BLaER1 (cell line): ENCODE results near the gene VGLL4.
"Not testable (repeated sequence)": the region's sequence is repeated elsewhere in the genome, so short reads cannot be mapped to it uniquely, and the experiment has no call there.

Experiments
- H3K27ac ChIP-seq: shearing (Covaris generic); formaldehyde crosslinking; 2 replicates; pipeline ENCODE4 v1.8.1; 2022
- H3K27me3 ChIP-seq: shearing (Covaris generic); formaldehyde crosslinking; 2 replicates; pipeline ENCODE4 v1.8.1; 2022
- H3K36me3 ChIP-seq: shearing (Covaris generic); formaldehyde crosslinking; 2 replicates; pipeline ENCODE4 v1.8.1; 2022
- H3K4me1 ChIP-seq: shearing (Covaris generic); formaldehyde crosslinking; 2 replicates; pipeline ENCODE4 v1.8.1; 2022
- H3K4me2 ChIP-seq: shearing (Covaris generic); formaldehyde crosslinking; 2 replicates; pipeline ENCODE4 v1.8.1; 2022
- H3K4me3 ChIP-seq: shearing (Covaris generic); formaldehyde crosslinking; 2 replicates; pipeline ENCODE4 v1.8.1; 2022
- H3K9ac ChIP-seq: shearing (Covaris generic); formaldehyde crosslinking; 2 replicates; pipeline ENCODE4 v1.8.1; 2022
- H3K9me3 ChIP-seq: shearing (Covaris generic); formaldehyde crosslinking; 2 replicates; pipeline ENCODE4 v1.8.1; 2022
- H4K20me1 ChIP-seq: shearing (Covaris generic); formaldehyde crosslinking; 2 replicates; pipeline ENCODE4 v1.8.1; 2022
- Cebpa-rat ChIP-seq: shearing (Covaris generic); IDR thresholded peaks from 2 replicates; pipeline ENCODE4 v1.8.1; 2022

VGLL4 gene

DNA sequence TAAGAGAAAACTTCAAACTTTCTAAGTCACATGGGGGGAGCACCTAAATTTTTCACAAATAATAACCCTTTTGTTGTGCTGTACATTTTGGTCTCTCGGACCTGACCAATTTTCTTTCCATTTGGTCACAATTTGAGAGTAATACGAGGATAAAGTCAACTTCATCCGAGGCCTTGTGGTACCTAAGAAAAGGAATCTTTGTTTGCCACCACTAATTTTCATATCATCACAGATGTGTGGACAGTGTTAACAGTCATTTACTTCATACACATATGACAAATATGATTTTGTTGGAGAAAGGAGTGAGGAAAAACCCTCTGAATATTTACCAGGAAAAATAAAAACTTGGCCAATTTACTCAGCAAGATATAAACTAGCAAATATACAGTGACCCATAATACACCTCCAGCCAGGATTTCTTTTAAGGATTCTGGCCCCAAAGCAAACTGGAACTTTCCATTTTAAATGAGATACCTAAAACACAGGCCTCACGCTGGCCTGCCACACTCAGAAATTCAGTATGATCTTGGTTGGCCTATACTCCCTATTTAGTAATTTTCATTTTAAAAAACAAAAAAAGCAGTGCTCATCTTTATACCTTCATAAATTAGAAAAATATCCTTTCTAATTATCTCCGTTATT is 40.7 kb downstream of the VGLL4 start:
- Histone ChIP-seq H3K9me3 (peaks cover 29% of the 10 kb centered on the region), H3K27ac (no peak overlapping the region), H3K4me2 (peak overlapping the region; percentile 34), H3K4me3 (no peak overlapping the region), H3K27me3 (no peaks in the 10 kb centered on the region), H3K9ac (no peak overlapping the region), H3K4me1 (peaks cover 32% of the 10 kb centered on the region), H3K36me3 (peaks cover 72% of the 10 kb centered on the region), H4K20me1 (peaks cover 94% of the 10 kb centered on the region)
- no peak for TF ChIP-seq Cebpa-rat

DNA sequence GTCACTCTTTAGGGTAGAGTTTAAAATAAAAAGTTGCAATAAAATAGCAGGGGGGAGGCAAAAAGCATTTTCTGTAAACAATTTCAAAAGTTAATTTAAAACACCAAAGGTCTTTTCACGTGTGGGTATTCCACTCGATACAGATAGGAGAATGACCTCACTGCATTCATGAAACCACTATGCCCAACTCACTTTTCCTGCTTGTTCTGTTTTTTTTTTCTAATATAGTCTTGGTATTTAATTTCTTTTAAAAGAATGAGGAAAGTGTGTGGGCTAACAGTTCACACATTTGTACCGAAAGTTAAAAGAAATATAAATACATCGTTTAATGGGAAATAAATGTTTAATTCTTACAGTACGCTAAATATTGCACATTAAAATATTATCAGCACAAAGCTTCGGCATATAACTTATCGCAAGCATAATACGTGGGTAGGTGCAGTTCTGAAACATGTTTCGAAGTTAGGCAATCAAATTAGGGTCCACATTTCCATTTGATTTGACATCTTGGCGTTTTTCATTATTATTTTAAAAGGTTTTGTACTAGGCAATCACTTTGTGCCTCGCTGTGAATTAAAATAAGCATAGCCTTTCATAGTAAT is 41.4 kb downstream of the VGLL4 start:
- H3K36me3 ChIP-seq, result peaks cover 78% of the 10 kb centered on the region

DNA sequence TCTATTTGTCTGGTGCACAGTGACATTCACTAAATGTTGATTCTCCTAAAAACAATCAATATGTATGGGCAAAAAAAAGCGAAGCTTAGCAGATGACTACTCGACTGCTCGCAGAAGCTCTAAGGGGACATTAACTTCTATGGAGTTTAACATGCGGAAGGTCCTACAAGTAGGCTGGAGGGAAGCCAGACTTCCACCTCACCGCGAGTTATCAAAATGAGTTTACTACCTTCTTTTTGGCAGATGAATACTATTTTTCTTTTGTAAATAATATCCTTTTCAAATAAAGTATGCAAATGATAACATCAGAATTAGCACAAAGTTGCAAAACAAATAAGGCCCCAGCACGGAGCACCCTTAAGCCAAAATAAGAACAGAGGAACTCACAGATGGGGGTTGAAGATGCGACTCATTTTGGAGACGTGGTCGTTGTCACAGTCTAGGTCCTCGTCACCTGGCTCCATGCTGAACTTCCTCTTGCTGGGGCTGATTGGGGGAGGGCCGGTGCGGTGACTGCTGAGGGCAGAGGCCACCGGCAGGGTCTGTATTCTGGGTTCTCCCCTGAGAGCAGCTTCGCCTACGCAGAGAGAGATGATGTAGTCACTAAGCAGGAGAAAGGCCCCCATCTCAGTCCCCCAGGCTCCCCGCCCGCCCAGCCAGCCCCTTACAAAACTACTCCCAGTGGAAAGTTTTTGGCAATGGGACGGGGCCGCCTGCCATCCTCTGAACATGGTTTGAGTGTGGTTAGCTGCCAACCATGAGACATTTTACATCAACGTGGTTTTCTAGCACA is 42.1 kb downstream of the VGLL4 start:
- peaks cover 94% of the 10 kb centered on the region for H4K20me1 ChIP-seq
- H3K4me3 ChIP-seq, result no peak overlapping the region
- no peak overlapping the region for H3K9ac ChIP-seq
- peaks cover 42% of the 10 kb centered on the region for H3K9me3 ChIP-seq
- TF ChIP-seq Cebpa-rat, result no peak
- peak overlapping the region; percentile 34 for H3K4me2 ChIP-seq
- H3K27ac ChIP-seq, result no peak overlapping the region
- no peaks in the 10 kb centered on the region for H3K27me3 ChIP-seq
- H3K36me3 ChIP-seq, result peaks cover 78% of the 10 kb centered on the region
- peaks cover 32% of the 10 kb centered on the region for H3K4me1 ChIP-seq

More for the DNA sequence above, 41.4 kb downstream of the VGLL4 start:
- Histone ChIP-seq H3K4me2 (peak overlapping the region; percentile 34), H3K9ac (no peak overlapping the region), H3K9me3 (peaks cover 35% of the 10 kb centered on the region), H4K20me1 (peaks cover 94% of the 10 kb centered on the region), H3K27me3 (no peaks in the 10 kb centered on the region), H3K27ac (no peak overlapping the region), H3K4me3 (no peak overlapping the region), H3K4me1 (peaks cover 32% of the 10 kb centered on the region)
- TF ChIP-seq Cebpa-rat, result no peak

DNA sequence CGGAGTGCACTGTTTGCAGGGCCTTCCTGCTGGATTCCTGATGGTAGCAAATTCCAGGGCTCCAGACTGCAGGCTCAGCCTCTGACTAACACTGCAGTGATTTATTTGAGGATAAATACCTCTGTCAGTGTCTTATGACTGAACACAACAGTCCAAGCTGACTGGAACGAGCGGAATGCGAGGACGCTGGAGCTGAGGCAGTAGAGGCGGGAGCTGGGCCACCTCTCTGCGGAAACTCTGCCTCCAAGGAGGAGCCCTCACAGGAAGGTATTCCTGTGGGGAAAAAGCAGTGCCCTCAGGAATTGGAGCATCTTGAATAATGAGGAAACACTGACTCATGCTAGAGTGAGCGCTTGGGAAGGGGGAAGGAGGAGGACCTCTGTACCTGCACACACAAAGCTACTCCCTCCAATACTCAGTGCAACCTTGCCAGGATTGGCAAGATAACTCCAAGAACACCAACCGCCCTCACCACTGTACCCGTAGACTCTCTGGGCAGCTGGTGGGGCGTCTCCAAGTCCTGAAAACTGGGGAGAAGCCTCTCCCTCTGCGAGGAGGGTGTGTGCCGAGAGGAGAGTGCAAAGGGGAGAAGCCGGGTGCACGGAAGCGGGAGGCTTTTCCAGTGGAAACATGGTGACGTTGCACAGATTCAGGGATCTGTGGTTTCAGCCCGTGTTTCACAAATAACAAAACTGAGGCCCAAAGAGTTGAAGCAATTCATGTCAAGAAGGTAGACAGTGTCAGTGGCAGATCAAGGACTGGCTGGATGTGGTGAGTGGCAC is 43.0 kb downstream of the VGLL4 start:
- Histone ChIP-seq H3K9me3 (peaks cover 49% of the 10 kb centered on the region), H4K20me1 (peaks cover 93% of the 10 kb centered on the region), H3K27me3 (no peaks in the 10 kb centered on the region), H3K4me3 (no peak overlapping the region), H3K9ac (no peak overlapping the region), H3K4me2 (no peak overlapping the region), H3K4me1 (peaks cover 32% of the 10 kb centered on the region), H3K36me3 (peaks cover 77% of the 10 kb centered on the region), H3K27ac (no peak overlapping the region)
- TF ChIP-seq Cebpa-rat, result no peak

DNA sequence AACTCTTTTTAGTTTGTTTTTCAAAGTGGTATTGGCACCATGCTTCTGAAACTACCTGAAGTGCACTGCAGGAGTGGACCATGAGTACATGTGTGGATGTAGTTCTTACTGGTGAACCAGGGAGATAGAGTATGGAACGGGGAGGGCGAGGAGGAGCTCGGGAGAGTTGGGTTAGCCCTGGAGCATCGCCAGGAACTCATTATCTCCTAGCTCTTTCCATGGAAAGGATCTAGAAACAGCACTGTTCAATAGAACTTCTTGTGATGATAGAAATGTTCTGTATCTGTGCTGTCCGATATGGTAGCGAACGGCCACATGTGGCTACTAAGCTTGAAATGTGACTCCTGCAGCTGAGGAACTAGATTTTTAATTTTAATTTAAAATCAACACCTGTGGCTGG is 47.3 kb downstream of the VGLL4 start:
- TF ChIP-seq Cebpa-rat, result no peak
- Histone ChIP-seq H3K27ac (no peak overlapping the region), H3K9ac (no peak overlapping the region), H3K4me3 (no peak overlapping the region), H4K20me1 (peaks cover 91% of the 10 kb centered on the region), H3K4me1 (peaks cover 29% of the 10 kb centered on the region), H3K36me3 (peaks cover 91% of the 10 kb centered on the region), H3K9me3 (peaks cover 49% of the 10 kb centered on the region), H3K27me3 (no peaks in the 10 kb centered on the region), H3K4me2 (no peak overlapping the region)

DNA sequence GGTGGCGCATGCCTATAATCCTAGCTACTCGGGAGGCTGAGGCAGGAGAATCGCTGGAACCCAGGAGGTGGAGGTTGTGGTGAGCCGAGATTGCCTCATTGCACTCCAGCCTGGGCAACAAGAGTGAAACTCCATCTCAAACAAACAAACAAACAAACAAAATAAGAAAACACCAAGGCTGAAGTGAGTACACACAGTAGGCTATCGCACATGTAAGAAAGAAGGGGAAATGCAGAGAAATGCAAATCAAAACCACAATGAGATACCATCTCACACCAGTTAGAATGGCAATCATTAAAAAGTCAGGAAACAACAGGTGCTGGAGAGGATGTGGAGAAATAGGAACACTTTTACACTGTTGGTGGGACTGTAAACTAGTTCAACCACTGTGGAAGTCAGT is 48.7 kb downstream of the VGLL4 start:
- Histone ChIP-seq H4K20me1 (peaks cover 91% of the 10 kb centered on the region), H3K9me3 (peaks cover 38% of the 10 kb centered on the region), H3K4me1 (peaks cover 28% of the 10 kb centered on the region), H3K36me3 (peaks cover 91% of the 10 kb centered on the region)
- H3K27ac ChIP-seq, H3K4me3 ChIP-seq, H3K9ac ChIP-seq, H3K4me2 ChIP-seq, H3K27me3 ChIP-seq: not testable (repeated sequence)

DNA sequence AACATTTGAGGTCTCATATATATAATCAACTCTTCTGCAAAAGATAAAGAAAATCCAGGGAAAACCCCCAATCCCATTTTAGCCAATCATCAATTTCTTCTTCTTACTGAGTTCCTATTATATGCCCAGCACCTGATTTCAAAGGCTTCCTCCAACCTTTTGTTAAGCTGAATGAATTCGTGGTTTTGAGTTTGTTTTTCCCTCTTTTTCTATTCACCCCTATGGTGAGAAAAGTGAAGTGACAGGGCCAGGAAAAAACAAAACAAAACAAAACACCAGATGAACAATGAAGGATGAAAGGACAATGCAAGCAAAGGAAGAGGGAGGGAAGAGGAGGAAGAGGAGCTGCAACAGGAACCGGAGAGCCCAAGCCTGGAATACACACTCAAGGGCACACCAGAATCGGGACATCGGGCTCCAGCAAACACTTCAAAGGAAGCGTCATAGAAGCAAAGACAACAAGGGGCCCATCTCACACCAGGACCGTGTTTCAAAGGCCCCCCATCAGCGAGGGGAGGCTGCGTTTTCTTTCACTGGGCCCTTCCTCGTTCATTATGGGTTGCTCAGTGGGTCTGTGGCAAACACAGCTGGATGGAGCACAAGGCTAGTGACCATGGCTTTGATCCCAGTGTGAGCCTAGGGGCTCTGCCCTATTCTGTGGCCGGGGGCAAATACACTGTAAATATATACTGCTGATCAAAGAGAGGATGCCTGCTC is 50.2 kb downstream of the VGLL4 start:
- H3K27ac ChIP-seq, result no peak overlapping the region
- peaks cover 94% of the 10 kb centered on the region for H4K20me1 ChIP-seq

DNA sequence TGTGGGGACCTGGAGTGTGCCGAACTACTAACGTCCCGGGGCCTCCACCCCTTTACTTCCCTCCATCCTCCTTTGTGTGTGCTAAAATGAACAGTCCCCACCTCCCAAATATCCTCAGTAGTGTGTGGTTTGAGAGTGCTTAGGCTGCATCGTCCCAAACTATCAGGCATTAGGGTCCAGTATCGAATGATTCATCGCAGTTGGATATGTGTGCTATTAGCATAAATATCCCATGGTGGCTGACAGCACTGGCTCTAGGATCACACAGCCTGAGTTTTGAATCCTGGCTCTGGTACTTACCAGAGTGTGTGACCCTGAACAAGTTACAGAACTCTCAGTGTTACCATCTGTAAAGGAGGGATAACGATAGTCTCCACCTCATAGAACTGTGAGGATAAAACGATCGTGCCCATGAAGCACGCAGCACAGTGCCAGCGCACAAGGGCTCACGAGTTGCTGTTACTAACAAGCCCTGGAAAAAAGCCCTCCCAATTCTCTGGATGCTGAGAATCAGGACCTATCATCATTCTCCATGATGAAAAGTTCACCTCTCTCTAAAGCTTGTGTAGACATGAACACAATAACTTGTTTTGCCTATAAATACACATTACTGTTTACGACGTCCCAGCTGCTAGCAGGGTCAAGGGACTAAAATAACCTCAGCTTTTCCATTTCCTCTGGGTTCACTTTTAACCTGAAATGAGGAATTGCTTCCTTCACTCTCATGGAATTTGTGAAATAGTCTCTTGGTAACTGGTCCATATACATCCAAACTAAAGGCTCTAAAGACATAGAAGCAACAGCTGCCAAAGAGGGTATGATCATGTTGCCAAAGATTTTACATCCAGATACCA is 51.0 kb downstream of the VGLL4 start:
- peak overlapping the region; percentile 34 for H3K4me2 ChIP-seq
- H3K9me3 ChIP-seq, result peaks cover 17% of the 10 kb centered on the region
- H3K4me3 ChIP-seq, result no peak overlapping the region
- H4K20me1 ChIP-seq, result peaks cover 94% of the 10 kb centered on the region
- no peak for TF ChIP-seq Cebpa-rat
- H3K4me1 ChIP-seq, result peaks cover 28% of the 10 kb centered on the region
- peak overlapping the region; percentile 28; the same call in 1 of the 2 replicates for H3K9ac ChIP-seq
- H3K27ac ChIP-seq, result peak overlapping the region; percentile 57; the same call in 1 of the 2 replicates
- peaks cover 91% of the 10 kb centered on the region for H3K36me3 ChIP-seq
- H3K27me3 ChIP-seq, result no peaks in the 10 kb centered on the region

More for the DNA sequence above, 50.2 kb downstream of the VGLL4 start:
- Histone ChIP-seq H3K4me1 (peaks cover 28% of the 10 kb centered on the region), H3K36me3 (peaks cover 91% of the 10 kb centered on the region), H3K4me3 (no peak overlapping the region), H3K27me3 (no peaks in the 10 kb centered on the region), H3K9ac (no peak overlapping the region), H3K4me2 (peak overlapping the region; percentile 34; the same call in 1 of the 2 replicates), H3K9me3 (peaks cover 25% of the 10 kb centered on the region)
- no peak for TF ChIP-seq Cebpa-rat
